Sigmoid colon (tissue), 7 donors: Measurements from ENCODE around the gene GRIA1. TPM values are rescaled to one million over a fixed set of nuclear protein-coding genes. Genes with fewer than 3 reads are reported as not detected.

ENCODE experiments used
- DNase-seq: peaks from one replicate; pipeline ENCODE4 v3.0.0-alpha.2; 2019
- H3K27ac ChIP-seq, 4 donors: fragments of 200-600 bp; sonication (generic); one replicate each; pipeline ENCODE4 v1.5.1; 2016 to 2019; ENCODE audit warnings: mild to moderate bottlenecking in 1 of 4
- H3K27me3 ChIP-seq, 3 donors: fragments of 200-600 bp; sonication (generic); one replicate each; pipeline ENCODE4 v1.5.1; 2019; ENCODE audit warnings: mild to moderate bottlenecking in 1 of 3
- H3K36me3 ChIP-seq, 4 donors: fragments of 200-600 bp; sonication (generic); one replicate each; pipeline ENCODE4 v1.5.1; 2016 to 2019
- H3K4me1 ChIP-seq, 4 donors: fragments of 200-600 bp; sonication (generic); one replicate each; pipeline ENCODE4 v1.5.1; 2017 to 2019
- H3K4me3 ChIP-seq, 4 donors: fragments of 200-600 bp; sonication (generic); one replicate each; pipeline ENCODE4 v1.5.1; 2017 to 2019; ENCODE audit warnings: mild to moderate bottlenecking in 2 of 4, moderate library complexity in 1 of 4
- H3K9me3 ChIP-seq, 4 donors: fragments of 200-600 bp in 3 of 4; sonication (generic) in 3 of 4; one replicate each; pipeline versions ENCODE4 v1.5.1 to v1.6.1; 2013 to 2019
- CTCF ChIP-seq, 4 experiments: fragments of 450-650 bp in 3 of 4; fragments of 200-600 bp in 1 of 4; IDR thresholded peaks; one replicate each; pipeline ENCODE4 v1.5.1; 2016 to 2019; ENCODE audit warnings: antibody characterized with exemption in 4 of 4, mild to moderate bottlenecking in 3 of 4, moderate library complexity in 2 of 4
- EP300 ChIP-seq, 4 donors: sonication (generic); formaldehyde crosslinking; IDR thresholded peaks; one replicate each; pipeline ENCODE4 v1.6.1; 2017; ENCODE audit warnings: antibody characterized with exemption in 4 of 4
- POLR2A ChIP-seq, 2 donors: fragments of 450-650 bp; IDR thresholded peaks; one replicate each; pipeline ENCODE4 v1.6.1; 2016; ENCODE audit warnings: antibody characterized with exemption in 2 of 2, mild to moderate bottlenecking in 2 of 2, moderate library complexity in 2 of 2
- POLR2AphosphoS5 ChIP-seq, 4 donors: sonication (generic); formaldehyde crosslinking; IDR thresholded peaks; one replicate each; pipeline ENCODE4 v1.6.1; 2017; ENCODE audit warnings: antibody characterized with exemption in 4 of 4
- WGBS, 2 donors: extraction: QIAGEN DNeasy Blood & Tissue Kit; methylation state at CpG; one replicate each; pipeline ENCODE4 v1.1.7; 2013; 5-methylcytosine and 5-hydroxymethylcytosine counted together
- intact Hi-C: fragments of 100-400 bp; cut with DNase I; formaldehyde crosslinking; loops from one replicate; pipeline ENCODE4 v1.15.1; 2023
- polyA plus RNA-seq, 3 donors: library from polyadenylated mRNA; stranded (reverse); fragments of 200-250 nt; gene quantifications; one replicate each; pipeline ENCODE4 v1.2.3, GENCODE V29; 2013
- total RNA-seq, 4 donors: library from RNA; depleted of rRNA; stranded (reverse); fragments of >200 nt; gene quantifications; one replicate each; pipeline ENCODE4 v1.1.0, GENCODE V29; 2016
- donor health status: healthy with polysubstance abuse.
- donor health status: Bipolar disorder and iron deficiency.
- donor health status: healthy.

GRIA1 gene
- total and polyA plus RNA-seq, 7 donors = under 0.01 to 1.5 (median 0.51) TPM; not detected in 1

- no peak overlapping the region for H3K27ac ChIP-seq
- no peaks in the 10 kb centered on the region for H3K4me1 ChIP-seq
- H3K27me3 ChIP-seq = no peaks in the 10 kb centered on the region
- TF ChIP-seq POLR2A (IDR thresholded peaks at IDR 0.05) (no peak), EP300 (IDR thresholded peaks at IDR 0.05) (no peak), CTCF (IDR thresholded peaks at IDR 0.05) (no peak), POLR2AphosphoS5 (IDR thresholded peaks at IDR 0.05) (no peak)
- H3K36me3 ChIP-seq = no peaks in the 10 kb centered on the region
- no peak overlapping the region for H3K4me3 ChIP-seq
- WGBS, 2 donors = 33 to 81% methylated on average over 4 of the region's 4 CpGs
- no peaks in the 10 kb centered on the region for H3K9me3 ChIP-seq
- intact Hi-C loops = no loop called here
- no peak for DNase-seq
Observed at GRCh38 chr5:153617190-153617589, 126.7 kb downstream of the GRIA1 start.

GRCh38 chr5:153618307-153618706 is 127.8 kb downstream of the GRIA1 start:
- Histone ChIP-seq H3K4me3 (no peak overlapping the region), H3K9me3 (no peaks in the 10 kb centered on the region), H3K27me3 (no peaks in the 10 kb centered on the region), H3K4me1 (no peaks in the 10 kb centered on the region), H3K36me3 (no peaks in the 10 kb centered on the region), H3K27ac (no peak overlapping the region)
- WGBS, 2 donors = 61 to 71% methylated on average over 2 of the region's 2 CpGs
- intact Hi-C loops = no loop called here
- DNase-seq = no peak
- no peak for TF ChIP-seq POLR2A (IDR thresholded peaks at IDR 0.05)
- no peak for TF ChIP-seq POLR2AphosphoS5 (IDR thresholded peaks at IDR 0.05)
- no peak for TF ChIP-seq CTCF (IDR thresholded peaks at IDR 0.05)
- no peak for TF ChIP-seq EP300 (IDR thresholded peaks at IDR 0.05)

GRCh38 chr5:153618867-153619266 is 128.4 kb downstream of the GRIA1 start:
- Histone ChIP-seq H3K4me3 (no peak overlapping the region), H3K36me3 (no peaks in the 10 kb centered on the region), H3K27me3 (no peaks in the 10 kb centered on the region), H3K27ac (no peak overlapping the region), H3K4me1 (no peaks in the 10 kb centered on the region), H3K9me3 (no peaks in the 10 kb centered on the region)
- no peak for DNase-seq
- TF ChIP-seq POLR2A (IDR thresholded peaks at IDR 0.05) = no peak
- intact Hi-C loops = no loop called here

GRCh38 chr5:153619771-153620170 is 129.3 kb downstream of the GRIA1 start:
- H3K27me3 ChIP-seq = no peaks in the 10 kb centered on the region
- intact Hi-C loops = no loop called here
- H3K36me3 ChIP-seq = no peaks in the 10 kb centered on the region
- no peaks in the 10 kb centered on the region for H3K9me3 ChIP-seq
- H3K4me1 ChIP-seq = no peaks in the 10 kb centered on the region
- no peak for DNase-seq
- WGBS, 2 donors = 32 to 69% methylated on average over 1 of the region's 1 CpG
- H3K27ac ChIP-seq = no peak overlapping the region
- H3K4me3 ChIP-seq = no peak overlapping the region
- TF ChIP-seq POLR2AphosphoS5 (IDR thresholded peaks at IDR 0.05) (no peak), EP300 (IDR thresholded peaks at IDR 0.05) (no peak), POLR2A (IDR thresholded peaks at IDR 0.05) (no peak), CTCF (IDR thresholded peaks at IDR 0.05) (no peak)

GRCh38 chr5:153623124-153623523 is 132.7 kb downstream of the GRIA1 start:
- H3K27ac ChIP-seq = no peak overlapping the region
- H3K36me3 ChIP-seq = no peaks in the 10 kb centered on the region
- intact Hi-C loops = no loop called here
- no peaks in the 10 kb centered on the region for H3K9me3 ChIP-seq
- no peak overlapping the region for H3K4me3 ChIP-seq
- no peak for DNase-seq
- no peaks in the 10 kb centered on the region for H3K4me1 ChIP-seq
- H3K27me3 ChIP-seq = no peaks in the 10 kb centered on the region
- WGBS, 2 donors = 61 to 92% methylated on average over 3 of the region's 3 CpGs
- TF ChIP-seq POLR2AphosphoS5 (IDR thresholded peaks at IDR 0.05) (no peak), EP300 (IDR thresholded peaks at IDR 0.05) (no peak), POLR2A (IDR thresholded peaks at IDR 0.05) (no peak), CTCF (IDR thresholded peaks at IDR 0.05) (no peak)
